ENCODE measurements around the gene NFE2L2.

The NFE2L2 gene

GRCh38 chr2:177289824-177290628 lies 25.5 kb upstream of the NFE2L2 start:
- no peak for DNase-seq (ENCODE audit: low spot score)
- no peak overlapping the region for H3K18ac ChIP-seq (ENCODE audit: low read length)
- no peak overlapping the region for H2BK120ac ChIP-seq (ENCODE audit: low read depth, low read length)
- H3K4me2 ChIP-seq (ENCODE audit: insufficient read depth, low read length, poor library complexity, severe bottlenecking) = no peak overlapping the region
- H3K23ac ChIP-seq (ENCODE audit: low read depth, low read length, poor library complexity) = no peak overlapping the region
- no peak overlapping the region for H4K8ac ChIP-seq (ENCODE audit: low read depth, low read length)
- H3K14ac ChIP-seq (ENCODE audit: low read length) = no peak overlapping the region
- no peak overlapping the region for H2BK12ac ChIP-seq (ENCODE audit: low read length)
- no CpG with 5 or more reads among the region's 9 CpGs for WGBS, 2 donors (ENCODE audit: extremely low coverage in 2 of 2, insufficient read length in 2 of 2, insufficient replicate concordance in 1 of 2)
- H4K91ac ChIP-seq (ENCODE audit: low read depth, low read length, poor library complexity) = no peak overlapping the region
- H2AFZ ChIP-seq (ENCODE audit: low read length) = no peak overlapping the region
- H3K4ac ChIP-seq (ENCODE audit: low read length) = no peak overlapping the region
- H2BK5ac ChIP-seq (ENCODE audit: low read length) = no peak overlapping the region
- H3K79me1 ChIP-seq (ENCODE audit: low read depth, low read length) = no peaks in the 10 kb centered on the region
- no peak overlapping the region for H3K9ac ChIP-seq (ENCODE audit: low read depth, low read length, poor library complexity)
- H3K4me1 ChIP-seq (ENCODE audit: control insufficient read depth in 2 of 2, insufficient read depth in 1 of 2, low read depth in 1 of 2, low read length in 2 of 2) = no peaks in the 10 kb centered on the region
- no peaks in the 10 kb centered on the region for H3K9me3 ChIP-seq (replicated peaks in 1 of 2; ENCODE audit: control insufficient read depth in 2 of 2, insufficient read depth in 1 of 2, low read depth in 1 of 2, low read length in 2 of 2)
- H3K27me3 ChIP-seq (ENCODE audit: control insufficient read depth in 3 of 3, insufficient read depth in 3 of 3, low read depth in 1 of 3, low read length in 3 of 3) = no peaks in the 10 kb centered on the region
- H2BK15ac ChIP-seq (ENCODE audit: low read length) = no peak overlapping the region
- no peak overlapping the region for H3K27ac ChIP-seq (replicated peaks; ENCODE audit: low read length)
- H3K36me3 ChIP-seq (replicated peaks in 1 of 2; ENCODE audit: control insufficient read depth in 2 of 2, insufficient read depth in 2 of 2, low read length in 2 of 2) = peaks cover 0 to 6% of the 10 kb centered on the region in 2 donors
- no peak overlapping the region for H2AK5ac ChIP-seq (ENCODE audit: low read depth, low read length)
- no peak overlapping the region for H3K4me3 ChIP-seq (ENCODE audit: low read length in 2 of 2)

GRCh38 chr2:177287814-177288213 lies 23.3 kb upstream of the NFE2L2 start:
- WGBS, 2 donors (ENCODE audit: extremely low coverage in 2 of 2, insufficient read length in 2 of 2, insufficient replicate concordance in 1 of 2) = no CpG with 5 or more reads among the region's 1 CpG
- H2BK12ac ChIP-seq (ENCODE audit: low read length) = no peak overlapping the region
- DNase-seq (ENCODE audit: low spot score) = no peak

GRCh38 chr2:177285892-177286715 lies 21.6 kb upstream of the NFE2L2 start:
- Histone ChIP-seq H3K79me1 (ENCODE audit: low read depth, low read length) (no peaks in the 10 kb centered on the region), H3K4me3 (ENCODE audit: low read length in 2 of 2) (no peak overlapping the region), H2BK5ac (ENCODE audit: low read length) (no peak overlapping the region), H4K91ac (ENCODE audit: low read depth, low read length, poor library complexity) (no peak overlapping the region), H3K4ac (ENCODE audit: low read length) (no peak overlapping the region), H3K36me3 (replicated peaks in 1 of 2; ENCODE audit: control insufficient read depth in 2 of 2, insufficient read depth in 2 of 2, low read length in 2 of 2) (peaks cover 0 to 4% of the 10 kb centered on the region in 2 donors), H3K9ac (ENCODE audit: low read depth, low read length, poor library complexity) (no peak overlapping the region), H2AK5ac (ENCODE audit: low read depth, low read length) (no peak overlapping the region), H3K27me3 (ENCODE audit: control insufficient read depth in 3 of 3, insufficient read depth in 3 of 3, low read depth in 1 of 3, low read length in 3 of 3) (no peaks in the 10 kb centered on the region), H3K4me1 (ENCODE audit: control insufficient read depth in 2 of 2, insufficient read depth in 1 of 2, low read depth in 1 of 2, low read length in 2 of 2) (peaks cover 0 to 2% of the 10 kb centered on the region in 2 donors), H2BK12ac (ENCODE audit: low read length) (no peak overlapping the region), H3K23ac (ENCODE audit: low read depth, low read length, poor library complexity) (no peak overlapping the region), H2BK120ac (ENCODE audit: low read depth, low read length) (no peak overlapping the region), H3K27ac (replicated peaks; ENCODE audit: low read length) (no peak overlapping the region), H3K4me2 (ENCODE audit: insufficient read depth, low read length, poor library complexity, severe bottlenecking) (no peak overlapping the region), H2AFZ (ENCODE audit: low read length) (no peak overlapping the region), H3K18ac (ENCODE audit: low read length) (no peak overlapping the region), H3K14ac (ENCODE audit: low read length) (no peak overlapping the region), H4K8ac (ENCODE audit: low read depth, low read length) (no peak overlapping the region), H3K9me3 (replicated peaks in 1 of 2; ENCODE audit: control insufficient read depth in 2 of 2, insufficient read depth in 1 of 2, low read depth in 1 of 2, low read length in 2 of 2) (no peaks in the 10 kb centered on the region), H2BK15ac (ENCODE audit: low read length) (no peak overlapping the region)
- no peak for DNase-seq (ENCODE audit: low spot score)
- no CpG with 5 or more reads among the region's 2 CpGs for WGBS, 2 donors (ENCODE audit: extremely low coverage in 2 of 2, insufficient read length in 2 of 2, insufficient replicate concordance in 1 of 2)

More at GRCh38 chr2:177287814-177288213, 23.3 kb upstream of the NFE2L2 start:
- Histone ChIP-seq H3K36me3 (replicated peaks in 1 of 2; ENCODE audit: control insufficient read depth in 2 of 2, insufficient read depth in 2 of 2, low read length in 2 of 2) (peaks cover 0 to 5% of the 10 kb centered on the region in 2 donors), H4K91ac (ENCODE audit: low read depth, low read length, poor library complexity) (no peak overlapping the region), H3K23ac (ENCODE audit: low read depth, low read length, poor library complexity) (no peak overlapping the region), H3K27ac (replicated peaks; ENCODE audit: low read length) (no peak overlapping the region), H2AFZ (ENCODE audit: low read length) (no peak overlapping the region), H3K9me3 (replicated peaks in 1 of 2; ENCODE audit: control insufficient read depth in 2 of 2, insufficient read depth in 1 of 2, low read depth in 1 of 2, low read length in 2 of 2) (no peaks in the 10 kb centered on the region), H3K4me2 (ENCODE audit: insufficient read depth, low read length, poor library complexity, severe bottlenecking) (no peak overlapping the region), H3K4me1 (ENCODE audit: control insufficient read depth in 2 of 2, insufficient read depth in 1 of 2, low read depth in 1 of 2, low read length in 2 of 2) (no peaks in the 10 kb centered on the region), H3K4me3 (ENCODE audit: low read length in 2 of 2) (no peak overlapping the region), H3K18ac (ENCODE audit: low read length) (no peak overlapping the region), H3K27me3 (ENCODE audit: control insufficient read depth in 3 of 3, insufficient read depth in 3 of 3, low read depth in 1 of 3, low read length in 3 of 3) (no peaks in the 10 kb centered on the region), H2BK5ac (ENCODE audit: low read length) (no peak overlapping the region), H2BK15ac (ENCODE audit: low read length) (no peak overlapping the region), H3K9ac (ENCODE audit: low read depth, low read length, poor library complexity) (no peak overlapping the region), H3K14ac (ENCODE audit: low read length) (no peak overlapping the region), H2AK5ac (ENCODE audit: low read depth, low read length) (no peak overlapping the region), H4K8ac (ENCODE audit: low read depth, low read length) (no peak overlapping the region), H2BK120ac (ENCODE audit: low read depth, low read length) (no peak overlapping the region), H3K4ac (ENCODE audit: low read length) (no peak overlapping the region), H3K79me1 (ENCODE audit: low read depth, low read length) (no peaks in the 10 kb centered on the region)

GRCh38 chr2:177284531-177284930 lies 20.0 kb upstream of the NFE2L2 start:
- H4K8ac ChIP-seq (ENCODE audit: low read depth, low read length) = no peak overlapping the region
- no peak overlapping the region for H4K91ac ChIP-seq (ENCODE audit: low read depth, low read length, poor library complexity)
- H3K4me2 ChIP-seq (ENCODE audit: insufficient read depth, low read length, poor library complexity, severe bottlenecking) = no peak overlapping the region
- no peak overlapping the region for H2BK15ac ChIP-seq (ENCODE audit: low read length)
- no peak overlapping the region for H3K4ac ChIP-seq (ENCODE audit: low read length)
- no peaks in the 10 kb centered on the region for H3K9me3 ChIP-seq (replicated peaks in 1 of 2; ENCODE audit: control insufficient read depth in 2 of 2, insufficient read depth in 1 of 2, low read depth in 1 of 2, low read length in 2 of 2)
- no peak overlapping the region for H2BK12ac ChIP-seq (ENCODE audit: low read length)
- H3K4me3 ChIP-seq (ENCODE audit: low read length in 2 of 2) = no peak overlapping the region
- no peak overlapping the region for H3K9ac ChIP-seq (ENCODE audit: low read depth, low read length, poor library complexity)
- DNase-seq (ENCODE audit: low spot score) = no peak
- peaks cover 0 to 4% of the 10 kb centered on the region in 2 donors for H3K36me3 ChIP-seq (replicated peaks in 1 of 2; ENCODE audit: control insufficient read depth in 2 of 2, insufficient read depth in 2 of 2, low read length in 2 of 2)
- H3K27ac ChIP-seq (replicated peaks; ENCODE audit: low read length) = no peak overlapping the region
- whole genome bisulfite sequencing, 2 donors (ENCODE audit: extremely low coverage in 2 of 2, insufficient read length in 2 of 2, insufficient replicate concordance in 1 of 2) = no CpG with 5 or more reads among the region's 3 CpGs
- H2AFZ ChIP-seq (ENCODE audit: low read length) = no peak overlapping the region
- H3K4me1 ChIP-seq (ENCODE audit: control insufficient read depth in 2 of 2, insufficient read depth in 1 of 2, low read depth in 1 of 2, low read length in 2 of 2) = peaks cover 0 to 2% of the 10 kb centered on the region in 2 donors
- H3K18ac ChIP-seq (ENCODE audit: low read length) = no peak overlapping the region
- H2BK120ac ChIP-seq (ENCODE audit: low read depth, low read length) = no peak overlapping the region
- no peak overlapping the region for H2BK5ac ChIP-seq (ENCODE audit: low read length)
- H3K79me1 ChIP-seq (ENCODE audit: low read depth, low read length) = no peaks in the 10 kb centered on the region
- no peaks in the 10 kb centered on the region for H3K27me3 ChIP-seq (ENCODE audit: control insufficient read depth in 3 of 3, insufficient read depth in 3 of 3, low read depth in 1 of 3, low read length in 3 of 3)
- no peak overlapping the region for H3K14ac ChIP-seq (ENCODE audit: low read length)
- H3K23ac ChIP-seq (ENCODE audit: low read depth, low read length, poor library complexity) = no peak overlapping the region
- H2AK5ac ChIP-seq (ENCODE audit: low read depth, low read length) = no peak overlapping the region
